Lower leg skin (tissue), 3 donors: ENCODE data around the gene VAMP4.
"Not testable (repeated sequence)": the region's sequence is repeated elsewhere in the genome, so short reads cannot be mapped to it uniquely, and the experiment has no call there.

ENCODE experiments used
- POLR2A ChIP-seq, 2 donors: fragments of 450-650 bp; IDR thresholded peaks; one replicate each; pipeline ENCODE4 v1.6.1; 2016 to 2017; ENCODE audit warnings: antibody characterized with exemption in 2 of 2, mild to moderate bottlenecking in 1 of 2, moderate library complexity in 1 of 2
- TF ChIP-seq, protein P1 (sequence below), 3 donors: fragments of 450-650 bp; IDR thresholded peaks; one replicate each; pipeline ENCODE4 v1.5.1; 2016; ENCODE audit warnings: antibody characterized with exemption in 3 of 3, mild to moderate bottlenecking in 3 of 3, moderate library complexity in 2 of 3

DNA sequence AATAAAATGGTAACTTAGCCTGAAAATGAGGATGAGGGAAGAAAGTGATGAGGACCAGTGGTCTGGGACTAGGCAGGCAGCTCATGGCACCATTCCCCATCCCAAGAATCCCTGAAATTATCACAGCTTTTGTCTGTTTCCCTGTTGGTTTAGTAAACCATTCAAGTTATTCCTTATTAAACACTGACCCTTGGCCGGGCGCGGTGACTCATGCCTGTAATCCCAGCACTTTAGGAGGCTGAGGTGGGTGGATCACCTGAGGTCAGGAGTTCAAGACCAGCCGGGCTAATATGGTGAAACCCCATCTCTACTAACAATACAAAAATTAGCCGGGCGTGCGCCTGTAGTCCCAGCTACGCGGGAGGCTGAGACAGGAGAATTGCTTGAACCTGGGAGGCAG, 85.7 kb downstream of the VAMP4 start:
- TF ChIP-seq, protein P1, sequence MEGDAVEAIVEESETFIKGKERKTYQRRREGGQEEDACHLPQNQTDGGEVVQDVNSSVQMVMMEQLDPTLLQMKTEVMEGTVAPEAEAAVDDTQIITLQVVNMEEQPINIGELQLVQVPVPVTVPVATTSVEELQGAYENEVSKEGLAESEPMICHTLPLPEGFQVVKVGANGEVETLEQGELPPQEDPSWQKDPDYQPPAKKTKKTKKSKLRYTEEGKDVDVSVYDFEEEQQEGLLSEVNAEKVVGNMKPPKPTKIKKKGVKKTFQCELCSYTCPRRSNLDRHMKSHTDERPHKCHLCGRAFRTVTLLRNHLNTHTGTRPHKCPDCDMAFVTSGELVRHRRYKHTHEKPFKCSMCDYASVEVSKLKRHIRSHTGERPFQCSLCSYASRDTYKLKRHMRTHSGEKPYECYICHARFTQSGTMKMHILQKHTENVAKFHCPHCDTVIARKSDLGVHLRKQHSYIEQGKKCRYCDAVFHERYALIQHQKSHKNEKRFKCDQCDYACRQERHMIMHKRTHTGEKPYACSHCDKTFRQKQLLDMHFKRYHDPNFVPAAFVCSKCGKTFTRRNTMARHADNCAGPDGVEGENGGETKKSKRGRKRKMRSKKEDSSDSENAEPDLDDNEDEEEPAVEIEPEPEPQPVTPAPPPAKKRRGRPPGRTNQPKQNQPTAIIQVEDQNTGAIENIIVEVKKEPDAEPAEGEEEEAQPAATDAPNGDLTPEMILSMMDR (IDR thresholded peaks at IDR 0.05), result not testable (repeated sequence)
- not testable (repeated sequence) for TF ChIP-seq POLR2A (IDR thresholded peaks at IDR 0.05)
